Neutrophil (primary cell): ENCODE measurements around the gene PDIA5.

Experiments
- H3K27ac ChIP-seq: fragments of 200-600 bp; sonication (generic); 2 replicates; pipeline ENCODE4 v1.5.1; 2016; ENCODE audit warnings: mild to moderate bottlenecking, moderate library complexity
- H3K27me3 ChIP-seq: fragments of 200-600 bp; sonication (generic); 2 replicates; pipeline ENCODE4 v1.6.0; 2016; ENCODE audit warnings: mild to moderate bottlenecking
- H3K36me3 ChIP-seq: fragments of 200-600 bp; sonication (generic); 2 replicates; pipeline ENCODE4 v1.5.1; 2017
- H3K4me1 ChIP-seq, 2 experiments: fragments of 200-600 bp in 1 of 2; sonication (generic) in 1 of 2; 1 replicate in 1 of 2; 2 replicates in 1 of 2; pipeline versions ENCODE4 v1.5.1 to v1.6.1; 2013 to 2016; ENCODE audit warnings: low read depth in 1 of 2, low read length in 1 of 2, mild to moderate bottlenecking in 1 of 2, moderate library complexity in 1 of 2; ENCODE audit not compliant: control insufficient read depth in 1 of 2, insufficient read depth in 1 of 2
- H3K4me3 ChIP-seq, 2 experiments: fragments of 200-600 bp in 1 of 2; sonication (generic) in 1 of 2; 1 replicate in 1 of 2; 2 replicates in 1 of 2; pipeline ENCODE4 v1.5.1; 2013 to 2016; ENCODE audit warnings: low read depth in 1 of 2, low read length in 1 of 2, mild to moderate bottlenecking in 1 of 2, moderate library complexity in 1 of 2
- H3K9me3 ChIP-seq: fragments of 200-600 bp; sonication (generic); 2 replicates; pipeline ENCODE4 v1.5.1; 2016
- CTCF ChIP-seq: fragments of 200-600 bp; sonication (generic); IDR thresholded peaks from 2 replicates; pipeline ENCODE4 v1.5.1; 2016; ENCODE audit warnings: antibody characterized with exemption

Gene PDIA5

GRCh38 chr3:123084192-123084591 is 17.4 kb downstream of the PDIA5 start:
- peaks cover 7 to 20% of the 10 kb centered on the region in 2 experiments for H3K4me1 ChIP-seq
- H3K4me3 ChIP-seq: no peak overlapping the region
- H3K9me3 ChIP-seq: no peaks in the 10 kb centered on the region
- H3K36me3 ChIP-seq: no peaks in the 10 kb centered on the region
- H3K27ac ChIP-seq: no peak overlapping the region
- H3K27me3 ChIP-seq: no peaks in the 10 kb centered on the region
- TF ChIP-seq CTCF: no peak

- Histone ChIP-seq H3K27ac (no peak overlapping the region), H3K27me3 (no peaks in the 10 kb centered on the region), H3K4me3 (no peak overlapping the region), H3K4me1 (peaks cover 7 to 20% of the 10 kb centered on the region in 2 experiments), H3K9me3 (no peaks in the 10 kb centered on the region), H3K36me3 (no peaks in the 10 kb centered on the region)
- TF ChIP-seq CTCF: no peak
Observed at GRCh38 chr3:123084738-123085237, 18.0 kb downstream of the PDIA5 start.

GRCh38 chr3:123085293-123085931 is 18.6 kb downstream of the PDIA5 start:
- peaks cover 7 to 20% of the 10 kb centered on the region in 2 experiments for H3K4me1 ChIP-seq
- no peaks in the 10 kb centered on the region for H3K36me3 ChIP-seq
- no peak overlapping the region for H3K4me3 ChIP-seq
- no peak overlapping the region for H3K27ac ChIP-seq
- no peaks in the 10 kb centered on the region for H3K27me3 ChIP-seq
- no peak for TF ChIP-seq CTCF
- no peaks in the 10 kb centered on the region for H3K9me3 ChIP-seq

- peaks cover 7 to 17% of the 10 kb centered on the region in 2 experiments for H3K4me1 ChIP-seq
- H3K27ac ChIP-seq: no peak overlapping the region
- no peak for TF ChIP-seq CTCF
- no peaks in the 10 kb centered on the region for H3K36me3 ChIP-seq
- no peaks in the 10 kb centered on the region for H3K27me3 ChIP-seq
- no peak overlapping the region for H3K4me3 ChIP-seq
- H3K9me3 ChIP-seq: no peaks in the 10 kb centered on the region
Observed at GRCh38 chr3:123085932-123086627, 19.3 kb downstream of the PDIA5 start.

- no peaks in the 10 kb centered on the region for H3K4me1 ChIP-seq
- no peaks in the 10 kb centered on the region for H3K9me3 ChIP-seq
- H3K4me3 ChIP-seq: no peak overlapping the region
- no peaks in the 10 kb centered on the region for H3K36me3 ChIP-seq
- H3K27me3 ChIP-seq: no peaks in the 10 kb centered on the region
- TF ChIP-seq CTCF: no peak
- no peak overlapping the region for H3K27ac ChIP-seq
Observed at GRCh38 chr3:123088387-123088786, 21.6 kb downstream of the PDIA5 start.
